ENCODE measurements around the gene CAMK2N2. TPM values are rescaled to one million over a fixed set of nuclear protein-coding genes. Genes with fewer than 3 reads are reported as not detected.
A peak's percentile ranks its signal among the peaks of the same experiment; 100 is the strongest.

The CAMK2N2 gene
- total and polyA plus RNA-seq, 9 of the 15 experiments (the other 6 are each of a cell fraction or from before 2014, with no cell fraction given) = 0.08 to 0.22 (median 0.11) TPM; not detected in 5

DNA sequence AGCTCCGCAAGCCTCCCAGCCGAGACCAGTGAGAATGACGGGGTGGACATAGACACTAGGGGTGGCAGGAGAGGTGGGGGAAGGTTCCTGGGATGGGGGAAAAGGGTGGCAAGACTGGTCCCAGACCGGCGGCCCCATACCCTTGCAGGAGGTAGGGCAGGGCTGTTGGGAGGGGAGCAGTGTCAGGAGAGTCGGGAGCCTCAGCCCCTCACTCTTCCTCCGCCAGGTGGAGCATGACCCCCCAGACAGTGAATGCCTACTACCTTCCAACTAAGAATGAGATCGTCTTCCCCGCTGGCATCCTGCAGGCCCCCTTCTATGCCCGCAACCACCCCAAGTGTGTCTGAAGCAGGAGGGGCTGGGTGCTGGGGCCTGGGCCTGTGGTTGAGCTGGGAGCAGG, 29.0 kb upstream of the CAMK2N2 start (continued):
- no peak for TF ChIP-seq IRF1 (CRISPR knock-in tag; IDR thresholded peaks at IDR 0.05; ENCODE audit: borderline replicate concordance)
- no peak for TF ChIP-seq HNRNPK (IDR thresholded peaks at IDR 0.05; ENCODE audit: low read depth, low read length, poor library complexity, severe bottlenecking)
- TF ChIP-seq ZNF507 (tag; conservative IDR thresholded peaks at IDR 0.05) = no peak

DNA sequence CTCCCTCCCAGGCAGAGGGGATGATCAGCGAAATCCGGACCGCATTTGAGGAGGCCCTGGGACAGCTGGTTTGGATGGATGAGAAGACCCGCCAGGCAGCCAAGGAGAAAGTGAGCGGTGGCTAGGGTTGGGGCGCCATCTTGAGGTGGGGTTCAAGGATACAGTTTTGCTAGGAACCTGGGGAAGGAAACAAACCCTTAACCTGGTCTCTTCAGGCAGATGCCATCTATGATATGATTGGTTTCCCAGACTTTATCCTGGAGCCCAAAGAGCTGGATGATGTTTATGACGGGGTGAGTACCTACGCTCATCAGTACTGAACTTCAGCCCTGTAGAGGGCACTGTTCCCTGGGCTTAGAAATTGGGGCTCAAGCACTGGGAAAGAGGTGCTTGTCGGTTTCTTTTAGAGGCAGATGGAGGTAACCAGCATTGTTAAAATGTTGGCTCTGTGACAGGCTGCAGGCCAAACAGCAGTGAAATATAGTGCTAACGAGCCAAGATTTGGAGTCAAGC, 28.1 kb upstream of the CAMK2N2 start:
- no TSS peak for BruUV-seq (replicated peaks)
- intact Hi-C loops (cut with micrococcal nuclease) (loop anchor here (1.0 to 5.0 kb wide), 2 partner anchors 247 to 394 kb away; no protein-coding TSS in a partner anchor), in situ Hi-C loops (cut with MboI) (loop anchor here (5.0 kb wide), 1 partner anchor 397 kb away; no protein-coding TSS in a partner anchor)
- ChIA-PET POLR2A (no interaction called here), CTCF (ENCODE audit: low intra/inter-chr PET ratio) (interaction anchor here (0.6 to 2.0 kb wide), 3 partner anchors 39 to 394 kb away, joined by 3 to 13 read pairs (median 8); partner anchors contain the start of gene EEF1AKMT4)
- peaks cover 12% of the 10 kb centered on the region; the same call in 1 of the 2 replicates for H4K20me1 ChIP-seq (replicated peaks; ENCODE audit: control insufficient read depth, insufficient read depth, low read length)
- 5% methylated on average over 10 of the region's 10 CpGs for WGBS (ENCODE audit: insufficient coverage, low coverage, missing lambda C conversion rate)
- no peak overlapping the region for H3K27ac ChIP-seq (ENCODE audit: extremely low read depth, low read depth, low read length)
- no peaks in the 10 kb centered on the region for H3K9me1 ChIP-seq (ENCODE audit: control insufficient read depth, insufficient read depth, low read length)
- ATAC-seq (peak; percentile 90), FAIRE-seq (peak; percentile 94), DNase-seq (ENCODE audit: extremely low read depth in 1 of 4, low spot score in 3 of 4) (peak; percentile 75 to 82 (median 78))
- H3K4me2 ChIP-seq (ENCODE audit: insufficient read depth, low read length) = no peak overlapping the region; the same call in 1 of the 2 replicates
- peaks cover 0 to 12% of the 10 kb centered on the region in 2 experiments; a peak in 2 of 5 replicates for H3K4me1 ChIP-seq (replicated peaks in 1 of 2; ENCODE audit: control insufficient read depth in 2 of 2, insufficient read depth in 2 of 2, low read length in 2 of 2)
- no peak overlapping the region for H3K4me3 ChIP-seq
- peaks cover 23 to 47% of the 10 kb centered on the region in 2 experiments for H3K27me3 ChIP-seq (ENCODE audit: control insufficient read depth in 2 of 2, insufficient read depth in 2 of 2, low read length in 2 of 2)
- H3K9ac ChIP-seq (ENCODE audit: insufficient read depth in 1 of 2, low read depth in 2 of 2, low read length in 2 of 2) = no peak overlapping the region
- no peaks in the 10 kb centered on the region for H3K9me3 ChIP-seq (replicated peaks; ENCODE audit: control insufficient read depth, insufficient read depth, low read depth, low read length)
- no peaks in the 10 kb centered on the region for H3K36me3 ChIP-seq (ENCODE audit: control insufficient read depth, insufficient read depth, low read length)
- peak overlapping the region; percentile 13; the same call in 1 of the 2 replicates for H2AFZ ChIP-seq (ENCODE audit: low read depth, low read length)
- H3K79me2 ChIP-seq (ENCODE audit: control insufficient read depth, insufficient read depth, low read length) = no peaks in the 10 kb centered on the region
- TF ChIP-seq LARP7 (IDR thresholded peaks at IDR 0.05) (no peak), GABPB1 (CRISPR knock-in tag; IDR thresholded peaks at IDR 0.05) (0 out of 2 replicates have a peak, but pooled peaks have one; percentile 20), ZFPM2 (CRISPR knock-in tag; IDR thresholded peaks at IDR 0.05) (no peak), DEAF1 (CRISPR knock-in tag; IDR thresholded peaks at IDR 0.05) (peak; percentile 63), MAX (CRISPR knock-in tag; IDR thresholded peaks at IDR 0.05) (0 out of 2 replicates have a peak, but pooled peaks have one; percentile 26), STAG1 (CRISPR knock-in tag; IDR thresholded peaks at IDR 0.05; ENCODE audit: borderline replicate concordance) (peak; percentile 81), HMG20B (CRISPR knock-in tag; IDR thresholded peaks at IDR 0.05) (no peak), JUN (IDR thresholded peaks at IDR 0.05; ENCODE audit: borderline replicate concordance, low read depth, low read length) (no peak), JUN (CRISPR knock-in tag; IDR thresholded peaks at IDR 0.05; ENCODE audit: borderline replicate concordance) (no peak), RAD21 (CRISPR knock-in tag; conservative IDR thresholded peaks at IDR 0.05 in 1 of 2, IDR thresholded peaks at IDR 0.05 in 1 of 2) (peak; percentile 76 to 87), SIN3B (IDR thresholded peaks at IDR 0.05; ENCODE audit: low read depth) (no peak), ETV5 (CRISPR knock-in tag; IDR thresholded peaks at IDR 0.05; ENCODE audit: low read depth) (no peak), ZNF695 (CRISPR knock-in tag; IDR thresholded peaks at IDR 0.05) (no peak), PTBP1 (IDR thresholded peaks at IDR 0.05; ENCODE audit: low read depth, low read length) (no peak)

All from K562 (cell line).